GM21717 (cell line): Measurements from ENCODE around the gene TXNDC11.

ENCODE experiments used
- ATAC-seq: cut with Tn5 transposase; IDR thresholded peaks from one replicate; pipeline ENCODE4 v1.9.1; 2021; ENCODE audit warnings: mild to moderate bottlenecking, moderate library complexity; ENCODE audit not compliant: unreplicated experiment

The TXNDC11 gene

GRCh38 chr16:11692171-11692570, 50.5 kb downstream of the TXNDC11 start:
- ATAC-seq: no peak

DNA sequence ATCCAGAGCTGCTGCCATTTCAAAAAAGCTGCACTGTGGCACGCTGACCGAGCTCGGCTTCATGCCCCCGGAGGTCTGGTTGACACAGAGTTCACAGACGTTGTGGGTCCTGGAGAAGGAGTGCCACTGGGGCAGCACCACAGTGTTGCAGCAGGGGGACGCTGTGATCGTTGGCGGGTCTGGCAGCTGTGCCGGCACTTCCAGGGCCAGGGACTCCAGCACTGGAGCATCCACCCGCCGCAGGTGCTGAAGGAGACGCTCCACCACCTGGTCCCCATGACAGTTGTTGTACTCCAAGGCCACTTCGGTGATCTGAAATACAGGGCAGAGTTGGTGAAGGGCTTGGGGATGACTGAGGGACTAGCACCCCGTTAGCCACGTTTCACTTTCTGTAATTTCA, 50.9 kb downstream of the TXNDC11 start:
- ATAC-seq: no peak

GRCh38 chr16:11691235-11691634, 51.4 kb downstream of the TXNDC11 start:
- ATAC-seq: no peak

DNA sequence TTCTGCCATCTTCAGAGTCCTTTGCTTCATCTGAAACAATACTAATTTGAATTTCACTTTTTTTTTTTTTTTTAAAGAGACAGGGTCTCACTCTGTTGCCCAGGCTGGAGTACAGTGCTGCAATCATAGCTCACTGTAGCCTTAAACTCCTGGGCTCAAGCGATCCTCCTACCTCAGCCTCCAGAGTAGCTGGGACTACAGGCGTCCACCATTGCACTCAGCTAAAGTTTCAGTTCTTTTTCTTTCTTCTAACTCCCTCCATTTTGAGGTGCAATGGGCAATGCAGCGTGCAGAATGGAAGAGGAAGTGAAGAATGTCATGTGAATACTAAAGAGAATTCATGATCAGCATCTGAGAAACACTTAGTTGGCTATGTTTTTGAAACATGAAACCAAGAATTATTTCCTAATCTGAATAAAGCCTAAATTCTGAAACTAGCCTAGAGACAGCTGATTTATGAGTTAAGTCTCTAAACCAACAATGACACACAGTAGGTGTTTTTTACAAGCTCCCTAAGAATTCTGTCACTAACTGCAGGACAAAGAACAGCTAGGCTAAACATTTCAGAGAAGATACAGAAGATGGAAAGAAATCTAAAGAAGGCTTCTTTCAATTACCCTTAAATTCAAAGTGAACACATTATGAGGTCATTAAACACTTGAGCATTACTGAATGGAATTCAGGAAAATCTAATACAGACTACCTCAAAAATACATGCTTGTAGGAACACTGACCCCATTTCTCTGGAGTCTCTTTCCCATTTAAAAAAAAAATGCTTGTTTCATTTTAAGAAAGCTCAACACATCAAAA, 53.4 kb downstream of the TXNDC11 start:
- peak; percentile 51 for ATAC-seq

GRCh38 chr16:11688520-11688886, 54.2 kb downstream of the TXNDC11 start:
- no peak for ATAC-seq

- ATAC-seq: no peak
These were observed 54.8 kb downstream of the TXNDC11 start for GRCh38 chr16:11687601-11688519.

DNA sequence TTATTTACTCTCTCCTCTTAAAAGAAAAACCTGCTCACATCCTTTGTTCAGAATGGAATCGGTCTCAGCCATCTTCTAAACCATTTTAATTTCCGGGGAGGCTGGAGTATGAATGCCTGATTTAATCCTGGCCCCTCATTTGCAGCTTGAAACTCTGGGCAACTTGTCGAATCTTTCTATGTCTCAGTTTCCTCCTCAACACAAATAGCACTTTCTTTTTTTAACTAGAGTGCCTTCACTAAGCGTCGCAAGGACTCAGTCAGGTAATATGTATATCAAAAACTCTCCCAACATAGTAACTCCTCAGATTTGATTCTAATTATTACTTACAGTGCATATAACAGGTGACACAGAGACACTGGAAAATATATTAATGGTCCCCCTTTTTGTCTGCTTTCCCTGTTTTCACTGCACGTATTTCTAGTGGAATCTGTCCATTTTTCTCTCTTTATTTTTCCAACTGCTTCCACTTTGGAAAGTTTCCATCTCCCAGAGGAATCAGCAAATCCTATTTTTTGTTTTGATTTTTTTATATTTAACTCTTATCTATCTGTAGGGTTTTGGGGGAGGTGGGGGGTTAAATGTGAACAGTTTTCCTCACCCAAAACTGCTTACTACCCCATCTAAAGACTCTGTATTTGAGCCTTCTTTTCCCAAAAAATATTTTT, 55.8 kb downstream of the TXNDC11 start:
- ATAC-seq: no peak

DNA sequence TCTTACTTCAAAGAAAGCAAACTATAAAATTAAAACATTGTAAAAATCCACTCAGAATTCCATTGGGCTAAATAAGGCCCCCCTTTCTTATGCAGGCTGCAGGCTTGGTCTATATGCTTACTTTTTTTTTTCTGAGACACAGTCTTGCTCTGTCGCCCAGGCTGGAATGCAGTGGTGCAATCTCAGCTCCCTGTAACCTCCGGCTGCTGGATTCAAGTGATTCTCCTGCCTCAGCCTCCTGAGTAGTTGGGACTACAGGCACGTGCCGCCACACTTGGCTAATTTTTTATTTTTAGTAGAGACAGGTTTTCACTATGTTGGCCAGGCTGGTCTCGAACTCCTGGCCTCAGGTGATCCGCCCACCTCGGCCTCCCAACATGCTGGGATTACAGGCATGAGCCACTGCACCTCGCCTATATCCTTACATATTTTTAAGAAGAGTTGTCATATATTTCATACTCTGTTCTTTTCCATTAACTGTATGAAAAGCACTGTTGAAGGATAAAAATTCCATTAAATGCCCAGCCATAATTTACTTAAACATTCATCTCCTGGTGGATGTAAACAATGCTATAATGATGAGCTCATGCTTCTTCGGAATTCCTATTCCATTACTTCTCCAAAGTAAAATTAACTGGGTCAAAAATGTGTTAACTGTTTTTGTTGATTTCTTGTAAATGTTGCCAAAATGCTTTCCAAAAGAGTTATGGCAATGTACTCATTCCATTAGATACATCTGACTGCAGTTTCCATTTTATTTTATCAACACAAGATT, 56.6 kb downstream of the TXNDC11 start:
- ATAC-seq: no peak

- ATAC-seq: no peak
These were observed 58.2 kb downstream of the TXNDC11 start for GRCh38 chr16:11684231-11685025.

GRCh38 chr16:11683145-11683544, 59.5 kb downstream of the TXNDC11 start:
- no peak for ATAC-seq

DNA sequence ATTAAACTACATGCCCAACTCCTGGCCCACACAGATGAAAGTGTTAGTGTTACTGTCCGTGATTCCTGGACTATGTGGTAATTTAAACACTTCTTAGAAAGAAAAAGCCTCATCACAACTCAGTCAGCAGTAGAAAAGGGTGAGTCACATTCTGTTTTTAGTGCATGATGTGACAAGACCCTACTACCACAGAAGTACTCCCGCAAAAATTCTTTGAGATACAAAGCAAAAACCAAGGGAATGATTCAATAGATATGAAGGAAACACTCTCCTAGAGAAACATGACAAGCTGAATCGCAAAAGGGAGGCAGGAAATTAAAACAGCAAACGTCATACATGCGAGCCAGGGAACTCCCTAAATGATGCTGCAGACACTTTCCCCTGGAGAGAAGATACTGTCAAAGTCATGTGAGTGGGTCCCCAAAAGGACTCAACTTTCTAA, 60.0 kb downstream of the TXNDC11 start:
- ATAC-seq: no peak

DNA sequence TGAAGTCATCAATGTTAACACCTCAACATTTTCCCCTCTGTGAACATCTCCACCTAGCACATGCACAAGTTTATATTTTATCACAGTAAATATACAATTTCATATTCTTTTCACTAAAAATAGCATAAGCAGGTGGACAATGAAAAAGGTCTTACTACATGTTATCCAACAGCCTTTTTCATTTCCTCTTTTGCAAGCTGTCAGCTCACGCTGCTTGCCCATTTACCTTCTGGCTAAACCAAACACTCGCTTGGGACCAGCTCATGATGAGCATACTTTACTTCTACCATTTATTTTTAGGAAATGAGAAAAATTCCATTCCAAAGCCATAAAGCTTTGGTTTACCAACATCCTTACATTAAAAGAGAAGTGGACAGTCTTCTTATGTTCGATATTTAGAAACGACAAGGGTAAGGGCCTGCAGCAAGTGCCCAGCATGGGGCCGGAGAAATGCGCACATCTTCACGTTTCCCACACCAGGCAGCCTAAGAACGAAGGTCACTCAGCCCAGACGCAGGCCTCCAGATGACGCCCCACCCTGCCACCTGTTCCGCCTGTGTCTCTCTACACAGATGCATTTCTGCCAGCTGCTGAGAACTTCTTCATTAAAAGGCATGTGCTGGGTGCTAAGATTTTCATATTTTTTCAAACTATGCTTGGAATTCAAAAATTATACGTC, 60.5 kb downstream of the TXNDC11 start:
- no peak for ATAC-seq

GRCh38 chr16:11681556-11681955, 61.1 kb downstream of the TXNDC11 start:
- no peak for ATAC-seq

GRCh38 chr16:11679941-11680911, 62.4 kb downstream of the TXNDC11 start:
- no peak for ATAC-seq

- no peak for ATAC-seq
These were observed 63.4 kb downstream of the TXNDC11 start for GRCh38 chr16:11679250-11679649.

DNA sequence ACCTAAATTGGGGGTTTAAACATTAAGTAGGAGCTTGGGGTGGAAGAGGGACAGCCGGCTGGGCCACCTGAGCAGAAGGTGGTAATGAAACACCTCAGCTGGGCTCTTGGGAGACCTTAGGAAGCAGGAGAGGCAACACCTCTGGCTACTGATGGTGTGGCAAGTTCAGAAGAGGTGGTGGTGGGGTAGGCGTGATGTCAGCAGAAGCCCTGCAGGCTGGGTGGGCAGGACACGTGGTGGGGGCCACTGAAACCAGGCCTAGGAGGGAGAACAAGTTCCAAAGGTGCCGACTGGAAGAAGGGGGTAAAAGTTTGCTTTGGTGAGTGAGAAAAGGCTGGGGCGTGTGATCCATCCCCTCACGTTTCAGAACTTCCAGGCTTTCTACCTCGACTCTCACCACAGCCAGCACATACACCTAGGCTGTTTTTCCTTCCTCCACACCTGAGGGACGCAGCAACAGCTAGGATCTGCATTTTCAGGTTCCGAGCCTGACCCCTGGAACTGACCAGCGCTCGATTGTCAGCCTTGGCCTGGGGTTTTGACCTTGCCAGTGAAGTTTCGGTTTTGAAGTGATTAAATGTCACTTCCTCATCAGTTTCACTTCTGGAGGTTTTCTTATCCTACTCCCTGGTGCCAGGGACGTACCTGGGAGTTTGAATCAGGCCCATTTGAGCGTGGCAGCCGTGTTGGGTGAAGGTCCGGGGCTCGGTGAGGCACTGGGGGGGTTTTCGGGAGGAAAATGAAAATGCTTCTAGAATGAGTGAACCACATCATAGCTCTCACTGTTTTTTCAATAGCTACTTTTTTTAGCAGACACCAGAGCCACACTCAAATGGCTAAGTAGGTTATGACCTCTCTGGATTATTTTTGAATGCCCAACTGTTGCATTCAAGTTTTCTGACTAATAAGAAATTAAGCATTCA, 64.4 kb downstream of the TXNDC11 start:
- ATAC-seq: no peak

GRCh38 chr16:11677451-11677951, 65.2 kb downstream of the TXNDC11 start:
- ATAC-seq: no peak
